SU-DHL-6 (cell line): ENCODE measurements around the gene CCRL2.
"Not testable (repeated sequence)": the region's sequence is repeated elsewhere in the genome, so short reads cannot be mapped to it uniquely, and the experiment has no call there.

Source experiments
- H2AFZ ChIP-seq: fragments of 200-600 bp; sonication (generic); 2 replicates; pipeline ENCODE4 v1.6.1; 2014; ENCODE audit warnings: low read depth, mild to moderate bottlenecking, moderate library complexity, mixed read lengths, antibody characterized with exemption, low read length; ENCODE audit not compliant: severe bottlenecking
- H3F3A ChIP-seq: fragments of 200-600 bp; shearing (Covaris generic); 2 replicates; pipeline ENCODE4 v1.6.0; 2016; ENCODE audit warnings: antibody characterized with exemption, mild to moderate bottlenecking; ENCODE audit not compliant: insufficient read depth
- H3K27ac ChIP-seq: fragments of 200-600 bp; sonication (generic); 2 replicates; pipeline ENCODE4 v1.5.1; 2016; ENCODE audit warnings: low read depth, mild to moderate bottlenecking, low read length, moderate library complexity, mixed read lengths
- H3K27me3 ChIP-seq: fragments of 200-600 bp; sonication (generic), shearing (Covaris generic); 2 replicates; pipeline ENCODE4 v1.6.0; 2014; ENCODE audit warnings: mild to moderate bottlenecking, low read length
- H3K36me3 ChIP-seq: fragments of 200-600 bp; sonication (generic); 2 replicates; pipeline ENCODE4 v1.6.1; 2014; ENCODE audit warnings: mild to moderate bottlenecking, low read length, mixed read lengths
- H3K4me2 ChIP-seq: fragments of 300-600, 200-600 bp; shearing (Covaris generic), sonication (generic); 2 replicates; pipeline ENCODE4 v1.6.0; 2014; ENCODE audit warnings: low read length, low read depth, mild to moderate bottlenecking; ENCODE audit not compliant: poor library complexity, severe bottlenecking
- H3K4me3 ChIP-seq: fragments of 200-600 bp; sonication (generic); 2 replicates; pipeline ENCODE4 v1.5.1; 2014; ENCODE audit warnings: antibody characterized with exemption, low read length, mild to moderate bottlenecking, mixed read lengths; ENCODE audit not compliant: insufficient read depth, poor library complexity, severe bottlenecking
- H3K79me2 ChIP-seq: fragments of 200-600 bp; sonication (generic); 2 replicates; pipeline ENCODE4 v1.6.1; 2014; ENCODE audit warnings: mild to moderate bottlenecking, low read length, moderate library complexity; ENCODE audit not compliant: insufficient read depth
- H3K9ac ChIP-seq: fragments of 200-600 bp; sonication (generic); 2 replicates; pipeline ENCODE4 v1.7.0; 2014; ENCODE audit warnings: mild to moderate bottlenecking, low read length
- H3K9me2 ChIP-seq: fragments of 200-600 bp; sonication (generic); replicated peaks from 2 replicates; pipeline ENCODE4 v1.6.1; 2014; ENCODE audit warnings: low read length; ENCODE audit not compliant: insufficient read depth
- H3K9me3 ChIP-seq: fragments of 200-600 bp; sonication (generic); 2 replicates; pipeline ENCODE4 v1.6.1; 2014; ENCODE audit warnings: low read length, mixed read lengths; ENCODE audit not compliant: insufficient read depth
- H4K20me1 ChIP-seq: fragments of 200-600 bp; sonication (generic); 2 replicates; pipeline ENCODE4 v1.6.1; 2014; ENCODE audit warnings: low read depth, mild to moderate bottlenecking, antibody characterized with exemption, low read length, moderate library complexity, mixed read lengths
- CTCF ChIP-seq: fragments of 200-600 bp; sonication (generic); IDR thresholded peaks from one replicate; pipeline ENCODE4 v1.5.1; 2017; ENCODE audit warnings: antibody characterized with exemption, mild to moderate bottlenecking, low read length, moderate library complexity; ENCODE audit not compliant: insufficient read depth, poor library complexity, severe bottlenecking
- EZH2phosphoT487 ChIP-seq: fragments of 200-600 bp; sonication (generic), shearing (Covaris generic); conservative IDR thresholded peaks from 2 replicates; pipeline ENCODE4 v1.6.1; 2018; ENCODE audit warnings: mild to moderate bottlenecking, antibody characterized with exemption, low read length, moderate library complexity, mixed read lengths

The CCRL2 gene

DNA sequence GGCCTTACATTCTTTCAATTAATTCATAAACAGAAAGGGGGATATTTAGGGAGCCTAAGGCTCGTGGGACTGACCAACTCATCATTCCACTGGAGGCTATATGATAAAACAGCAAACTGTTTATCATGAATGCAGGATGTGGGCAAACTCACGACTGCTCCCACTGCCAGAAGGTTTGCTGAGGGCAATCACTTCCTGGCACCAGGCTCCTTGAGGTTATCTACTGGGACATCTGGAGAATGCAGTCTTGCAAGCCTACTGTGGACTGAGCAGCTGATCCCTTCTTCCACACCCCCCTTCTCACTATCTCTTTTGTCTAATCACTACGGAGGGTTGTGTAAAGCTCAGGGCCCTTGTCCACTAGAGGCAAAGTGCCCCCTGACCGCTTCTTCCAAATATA, 26.1 kb downstream of the CCRL2 start:
- H2AFZ ChIP-seq, H3F3A ChIP-seq, H3K9ac ChIP-seq, H3K27ac ChIP-seq, H3K36me3 ChIP-seq, H3K4me3 ChIP-seq, H3K79me2 ChIP-seq, H3K4me2 ChIP-seq, H3K27me3 ChIP-seq, H4K20me1 ChIP-seq, H3K9me2 ChIP-seq, H3K9me3 ChIP-seq: not testable (repeated sequence)

DNA sequence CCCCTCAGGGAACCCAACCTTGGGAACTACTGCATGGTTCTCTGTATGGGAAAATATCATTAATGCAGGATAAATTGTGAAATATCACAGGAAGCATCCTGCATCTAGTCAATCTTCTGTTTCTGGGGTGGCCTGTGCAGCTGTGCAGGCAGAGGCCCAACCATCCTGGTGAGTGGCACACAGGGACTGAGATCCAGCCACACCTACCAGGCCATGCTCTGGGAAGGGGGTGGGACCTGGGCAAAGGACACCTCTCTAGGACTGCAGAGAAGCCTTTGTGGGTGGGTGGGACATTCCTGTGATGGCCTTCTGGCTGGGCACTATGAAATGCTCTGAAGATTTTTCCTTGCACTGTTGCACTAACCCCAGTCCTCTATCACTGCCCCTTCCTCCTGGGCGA, 26.8 kb downstream of the CCRL2 start:
- peaks cover 6% of the 10 kb centered on the region; the same call in 1 of the 2 replicates for H3K9me3 ChIP-seq
- H3F3A ChIP-seq = no peaks in the 10 kb centered on the region
- no peaks in the 10 kb centered on the region for H3K79me2 ChIP-seq
- TF ChIP-seq EZH2phosphoT487 = no peak
- no peak for TF ChIP-seq CTCF
- no peak overlapping the region for H2AFZ ChIP-seq
- H3K9ac ChIP-seq = no peak overlapping the region
- no peaks in the 10 kb centered on the region for H3K27me3 ChIP-seq
- H3K9me2 ChIP-seq = no peaks in the 10 kb centered on the region
- H3K4me2 ChIP-seq = no peak overlapping the region
- no peak overlapping the region for H3K4me3 ChIP-seq
- H4K20me1 ChIP-seq = no peaks in the 10 kb centered on the region
- H3K27ac ChIP-seq = no peak overlapping the region
- no peaks in the 10 kb centered on the region for H3K36me3 ChIP-seq

DNA sequence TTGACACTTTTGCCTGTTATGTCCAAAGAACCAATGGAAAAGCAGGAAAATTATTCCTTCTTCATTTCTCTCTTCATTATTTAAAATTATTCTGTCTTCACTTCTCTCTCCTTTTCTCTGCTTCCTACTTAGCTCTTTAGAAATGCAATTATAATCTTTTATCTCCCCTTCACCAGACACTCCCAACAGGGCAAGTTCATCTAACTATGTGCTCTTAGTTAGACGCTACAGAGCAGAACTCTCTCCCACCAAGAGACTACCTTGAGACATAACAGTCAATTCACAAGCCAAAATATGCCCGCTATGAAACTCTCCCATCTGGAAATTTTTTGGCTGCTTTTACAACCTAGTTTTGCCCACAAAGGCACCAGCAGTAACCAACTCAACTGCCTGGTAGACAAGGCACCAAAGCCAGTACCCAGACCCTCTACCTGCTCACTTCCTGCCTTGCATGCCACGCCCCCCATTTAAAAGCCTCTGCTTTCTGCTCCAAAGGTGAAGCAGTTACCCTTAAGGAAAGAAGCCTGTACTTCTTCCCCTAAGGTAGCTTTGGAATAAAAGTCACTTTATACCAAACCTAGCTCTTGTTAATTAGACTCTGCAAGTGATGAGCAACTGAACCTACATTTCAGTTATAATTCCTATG, 28.1 kb downstream of the CCRL2 start:
- TF ChIP-seq CTCF (no peak), EZH2phosphoT487 (no peak)
- peaks cover 6% of the 10 kb centered on the region; the same call in 1 of the 2 replicates for H3K9me3 ChIP-seq
- H3K9me2 ChIP-seq = no peaks in the 10 kb centered on the region
- no peaks in the 10 kb centered on the region for H3K79me2 ChIP-seq
- H3K27ac ChIP-seq = no peak overlapping the region
- H2AFZ ChIP-seq = no peak overlapping the region
- no peak overlapping the region for H3K9ac ChIP-seq
- no peaks in the 10 kb centered on the region for H3F3A ChIP-seq
- no peaks in the 10 kb centered on the region for H4K20me1 ChIP-seq
- H3K4me2 ChIP-seq = no peak overlapping the region
- H3K36me3 ChIP-seq = no peaks in the 10 kb centered on the region
- H3K4me3 ChIP-seq = no peak overlapping the region
- no peaks in the 10 kb centered on the region for H3K27me3 ChIP-seq

DNA sequence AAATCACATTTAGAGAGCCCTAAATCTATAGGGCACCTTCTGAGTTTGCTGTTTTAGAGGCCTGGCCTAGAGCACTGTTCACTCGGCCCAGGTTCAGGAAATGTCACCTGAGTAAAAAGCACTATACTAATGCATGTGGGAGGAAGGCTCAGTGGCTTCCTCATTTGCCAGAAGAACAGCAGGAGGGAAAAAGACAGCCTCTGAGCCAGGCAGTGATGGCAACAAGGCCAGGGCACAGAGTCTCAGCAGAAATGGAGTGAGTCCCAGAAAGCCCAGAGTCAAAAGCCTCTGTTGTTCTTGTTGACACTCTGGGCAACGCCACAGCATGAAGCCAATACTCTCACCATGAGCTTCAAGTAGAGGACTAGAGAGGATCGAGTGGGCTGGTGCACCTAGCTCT, 31.8 kb downstream of the CCRL2 start:
- Histone ChIP-seq H4K20me1 (no peaks in the 10 kb centered on the region), H3K4me2 (no peak overlapping the region), H3K4me3 (no peak overlapping the region), H2AFZ (no peak overlapping the region), H3K27me3 (no peaks in the 10 kb centered on the region), H3F3A (no peaks in the 10 kb centered on the region), H3K9me2 (no peaks in the 10 kb centered on the region), H3K9ac (no peak overlapping the region), H3K36me3 (no peaks in the 10 kb centered on the region), H3K9me3 (no peaks in the 10 kb centered on the region), H3K27ac (no peak overlapping the region), H3K79me2 (no peaks in the 10 kb centered on the region)
- no peak for TF ChIP-seq EZH2phosphoT487
- no peak for TF ChIP-seq CTCF
